NB4 (cell line): ENCODE results near the gene H2AZ1.

Experiments used
- DNase-seq: peaks from one replicate; pipeline ENCODE4 v3.0.0; 2010; ENCODE audit warnings: low read depth
- H3K4me3 ChIP-seq: one replicate; pipeline ENCODE4 v1.5.1; 2011; ENCODE audit warnings: mild to moderate bottlenecking, low read depth, low read length, moderate library complexity
- MYC ChIP-seq: IDR thresholded peaks from 2 replicates; pipeline ENCODE4 v1.6.1; 2011; ENCODE audit warnings: low read depth, low read length
- POLR2A ChIP-seq: IDR thresholded peaks from 2 replicates; pipeline ENCODE4 v1.6.1; 2011; ENCODE audit warnings: mild to moderate bottlenecking; ENCODE audit not compliant: insufficient read length; ENCODE audit errors: extremely low read depth
- TF ChIP-seq, protein P1 (sequence below): IDR thresholded peaks from 2 replicates; pipeline ENCODE4 v1.6.1; 2011; ENCODE audit warnings: low read depth, low read length
- TF ChIP-seq, protein P2 (sequence below): IDR thresholded peaks from one replicate; pipeline ENCODE4 v1.5.1; 2012; ENCODE audit warnings: low read depth, low read length

The H2AZ1 gene

DNA sequence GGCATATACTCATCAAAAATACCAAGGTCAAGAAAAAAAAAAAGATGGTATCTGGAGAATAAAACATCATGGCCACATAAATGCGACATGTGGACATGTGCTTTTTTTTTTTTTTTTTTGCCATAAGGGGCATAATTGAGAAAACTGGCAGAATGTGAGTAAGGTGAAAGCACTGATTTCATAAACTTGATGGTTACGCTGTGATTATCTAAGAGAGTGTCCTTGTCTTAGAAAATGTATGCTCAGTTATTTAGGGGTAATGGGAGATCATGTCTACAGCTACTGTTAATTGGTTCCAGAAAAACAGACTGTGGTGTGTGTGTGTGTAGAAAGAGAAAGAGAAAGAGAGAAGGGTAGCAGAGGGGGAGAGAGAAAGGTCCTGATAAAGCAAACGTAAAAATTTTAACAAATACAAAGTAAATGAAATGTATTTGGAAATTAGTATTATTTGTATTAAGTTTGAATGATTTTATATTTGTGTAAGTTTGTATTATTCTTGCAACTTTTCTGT lies 11.8 kb downstream of the H2AZ1 start:
- no peak for DNase-seq
- TF ChIP-seq, protein P1, sequence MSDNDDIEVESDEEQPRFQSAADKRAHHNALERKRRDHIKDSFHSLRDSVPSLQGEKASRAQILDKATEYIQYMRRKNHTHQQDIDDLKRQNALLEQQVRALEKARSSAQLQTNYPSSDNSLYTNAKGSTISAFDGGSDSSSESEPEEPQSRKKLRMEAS: no peak
- H3K4me3 ChIP-seq: no peak overlapping the region

DNA sequence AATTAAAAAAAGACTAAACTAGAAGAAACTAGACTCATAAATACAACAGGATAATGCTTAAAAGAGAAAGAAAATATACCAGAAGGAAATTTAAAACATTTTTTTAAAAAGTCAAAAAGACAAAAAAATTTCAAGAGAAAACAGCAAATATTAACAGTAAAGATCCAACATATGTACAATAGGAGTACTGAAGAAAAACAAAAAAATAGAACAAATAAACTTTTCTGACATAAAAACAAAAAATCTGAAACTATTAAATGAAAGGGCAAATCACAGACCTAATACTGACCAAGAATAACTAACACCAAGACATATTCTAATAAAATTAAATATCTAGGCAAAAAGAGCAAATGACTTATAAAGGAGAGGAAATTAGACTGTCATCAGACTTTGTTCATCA lies 15.2 kb downstream of the H2AZ1 start:
- no peak for DNase-seq
- no peak for TF ChIP-seq MYC
- TF ChIP-seq, protein P2, sequence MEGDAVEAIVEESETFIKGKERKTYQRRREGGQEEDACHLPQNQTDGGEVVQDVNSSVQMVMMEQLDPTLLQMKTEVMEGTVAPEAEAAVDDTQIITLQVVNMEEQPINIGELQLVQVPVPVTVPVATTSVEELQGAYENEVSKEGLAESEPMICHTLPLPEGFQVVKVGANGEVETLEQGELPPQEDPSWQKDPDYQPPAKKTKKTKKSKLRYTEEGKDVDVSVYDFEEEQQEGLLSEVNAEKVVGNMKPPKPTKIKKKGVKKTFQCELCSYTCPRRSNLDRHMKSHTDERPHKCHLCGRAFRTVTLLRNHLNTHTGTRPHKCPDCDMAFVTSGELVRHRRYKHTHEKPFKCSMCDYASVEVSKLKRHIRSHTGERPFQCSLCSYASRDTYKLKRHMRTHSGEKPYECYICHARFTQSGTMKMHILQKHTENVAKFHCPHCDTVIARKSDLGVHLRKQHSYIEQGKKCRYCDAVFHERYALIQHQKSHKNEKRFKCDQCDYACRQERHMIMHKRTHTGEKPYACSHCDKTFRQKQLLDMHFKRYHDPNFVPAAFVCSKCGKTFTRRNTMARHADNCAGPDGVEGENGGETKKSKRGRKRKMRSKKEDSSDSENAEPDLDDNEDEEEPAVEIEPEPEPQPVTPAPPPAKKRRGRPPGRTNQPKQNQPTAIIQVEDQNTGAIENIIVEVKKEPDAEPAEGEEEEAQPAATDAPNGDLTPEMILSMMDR: no peak
- TF ChIP-seq POLR2A: no peak
- TF ChIP-seq, protein P1: no peak
- no peak overlapping the region for H3K4me3 ChIP-seq

DNA sequence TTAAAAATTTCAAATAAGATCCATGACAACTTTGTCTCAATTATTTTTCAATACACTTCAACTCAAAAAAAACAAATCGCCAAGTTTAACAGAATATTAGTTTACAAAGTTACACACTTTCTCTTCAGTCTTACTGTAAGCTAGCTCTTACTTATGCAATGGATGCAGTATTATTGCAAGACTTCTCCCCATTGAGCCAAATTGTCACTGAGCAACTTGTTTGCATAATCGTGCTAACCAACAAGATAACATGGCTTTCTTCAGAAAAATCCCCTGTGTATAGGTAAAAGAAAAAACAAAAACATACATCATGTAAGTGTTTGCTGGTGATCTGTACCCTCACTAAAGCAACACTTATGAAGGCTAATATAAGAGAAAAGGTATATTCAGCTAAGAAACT lies 22.5 kb downstream of the H2AZ1 start:
- H3K4me3 ChIP-seq: no peak overlapping the region
- TF ChIP-seq, protein P1: no peak
- TF ChIP-seq POLR2A: no peak
- TF ChIP-seq, protein P2: no peak
- no peak for TF ChIP-seq MYC
- no peak for DNase-seq

DNA sequence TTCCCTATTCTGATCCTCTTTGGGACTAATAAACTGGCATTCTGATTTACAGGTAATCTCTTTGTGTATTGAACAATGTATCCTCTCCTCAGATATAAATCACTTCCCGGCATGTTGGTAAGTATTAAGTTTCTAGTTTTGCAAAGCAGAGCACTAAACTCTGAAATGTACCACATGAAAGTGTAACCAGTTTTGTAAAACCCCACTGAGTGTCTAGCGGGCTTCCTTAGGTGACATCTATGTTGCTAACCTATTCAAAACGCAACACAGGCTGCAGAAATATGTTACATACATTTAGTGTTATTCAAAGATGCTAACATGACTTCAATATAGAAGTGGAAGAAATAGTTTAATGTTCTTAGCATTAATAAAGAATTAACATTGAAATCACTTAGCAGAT lies 28.9 kb downstream of the H2AZ1 start:
- TF ChIP-seq, protein P1: no peak
- TF ChIP-seq MYC (no peak), POLR2A (no peak)
- TF ChIP-seq, protein P2: no peak
- DNase-seq: no peak
- H3K4me3 ChIP-seq: no peak overlapping the region

DNA sequence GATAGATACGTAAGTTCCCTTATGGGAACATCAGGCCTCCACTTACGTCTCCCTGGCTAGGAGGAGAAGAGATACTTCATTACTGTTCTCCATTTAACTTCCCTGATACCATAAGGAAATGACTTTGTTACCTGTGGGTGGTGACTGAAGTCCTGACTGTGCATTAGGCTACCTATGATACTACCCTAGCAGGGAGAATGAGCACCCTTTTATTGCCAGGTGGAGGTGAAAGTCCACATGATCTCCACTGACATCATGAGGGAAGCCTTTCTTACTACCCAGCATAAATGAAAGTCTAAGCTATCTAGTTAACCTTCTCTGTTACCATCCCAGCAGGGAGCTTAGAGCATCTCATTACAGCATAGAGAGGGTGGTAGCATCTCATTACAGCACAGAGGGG lies 31.4 kb downstream of the H2AZ1 start:
- TF ChIP-seq MYC: no peak
- TF ChIP-seq, protein P1: no peak
- TF ChIP-seq, protein P2: no peak
- no peak for TF ChIP-seq POLR2A
- no peak for DNase-seq
- no peak overlapping the region for H3K4me3 ChIP-seq

DNA sequence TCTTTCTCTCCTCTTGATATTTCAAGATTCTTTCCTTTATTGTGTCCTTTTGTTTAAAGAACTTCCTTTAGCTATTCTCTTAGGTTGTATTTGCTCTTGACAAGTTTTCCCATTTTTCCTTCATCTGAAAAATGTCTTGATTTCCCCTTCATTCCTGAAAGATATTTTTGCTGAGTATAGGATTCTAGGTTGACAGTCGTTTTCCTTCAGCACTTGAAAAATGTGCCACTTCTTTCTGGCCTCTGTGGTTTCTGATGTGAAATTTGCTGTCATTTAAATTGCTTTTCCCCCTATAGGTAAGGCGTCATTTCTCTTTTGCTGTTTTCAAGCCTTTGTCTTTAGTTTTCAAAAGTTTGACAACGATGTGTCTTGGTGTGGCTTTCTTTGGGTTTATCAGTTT lies 32.5 kb downstream of the H2AZ1 start:
- TF ChIP-seq, protein P1: no peak
- no peak for TF ChIP-seq POLR2A
- TF ChIP-seq, protein P2: no peak
- no peak for TF ChIP-seq MYC
- no peak overlapping the region for H3K4me3 ChIP-seq
- no peak for DNase-seq
